NAMALWA (cell line): ENCODE results near the gene RASGRF1.
"Not testable (repeated sequence)": the region's sequence is repeated elsewhere in the genome, so short reads cannot be mapped to it uniquely, and the experiment has no call there.

ENCODE experiments used
- DNase-seq: peaks from one replicate; pipeline ENCODE4 v3.0.0-alpha.2; 2015; ENCODE audit warnings: low spot score

The RASGRF1 gene

DNA sequence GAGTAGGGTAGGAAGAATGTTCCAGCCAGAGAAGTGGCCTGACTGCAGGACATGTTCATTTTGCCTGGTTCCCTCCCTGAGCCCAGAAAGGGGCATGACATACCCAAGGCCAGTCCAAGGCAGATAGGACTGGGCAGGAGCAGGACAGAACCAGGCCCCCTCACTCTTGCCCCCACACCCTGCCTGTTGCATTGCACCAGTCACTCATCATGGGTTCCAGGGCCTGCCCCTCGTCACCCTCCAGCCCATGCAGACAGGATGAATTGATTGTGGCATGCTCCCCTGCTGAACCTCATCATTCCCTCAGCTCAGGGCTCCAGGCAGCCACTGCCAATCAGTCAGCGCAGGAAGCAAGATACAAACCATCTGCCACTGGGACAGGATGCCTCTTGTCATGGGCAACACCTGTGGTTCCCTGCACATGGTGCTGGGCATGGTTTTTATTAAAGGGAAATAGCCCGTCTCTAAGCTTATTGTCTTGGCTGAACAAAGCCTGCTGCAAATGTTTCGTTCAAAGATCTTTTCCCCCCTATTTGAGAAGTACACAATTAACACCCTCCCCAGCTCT lies 48.9 kb downstream of the RASGRF1 start:
- DNase-seq, result no peak

DNA sequence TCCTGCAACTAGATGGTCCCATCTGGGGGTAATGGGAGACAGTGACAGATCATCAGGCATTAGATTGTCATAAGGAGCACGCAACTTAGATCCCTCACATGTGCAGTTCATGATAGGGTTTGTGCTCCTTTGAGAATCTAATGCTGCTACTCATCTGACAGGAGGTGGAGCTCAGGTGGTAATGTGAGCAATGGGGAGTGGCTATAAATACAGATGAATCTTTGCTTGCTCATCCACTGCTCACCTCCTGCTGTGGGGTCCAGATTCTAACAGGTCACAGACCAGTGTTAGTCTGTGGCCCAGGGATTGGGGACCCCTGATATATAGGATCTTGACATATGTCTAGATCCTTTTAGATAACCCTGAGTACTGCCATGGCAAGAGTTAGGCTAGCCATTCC lies 52.7 kb downstream of the RASGRF1 start:
- no peak for DNase-seq

DNA sequence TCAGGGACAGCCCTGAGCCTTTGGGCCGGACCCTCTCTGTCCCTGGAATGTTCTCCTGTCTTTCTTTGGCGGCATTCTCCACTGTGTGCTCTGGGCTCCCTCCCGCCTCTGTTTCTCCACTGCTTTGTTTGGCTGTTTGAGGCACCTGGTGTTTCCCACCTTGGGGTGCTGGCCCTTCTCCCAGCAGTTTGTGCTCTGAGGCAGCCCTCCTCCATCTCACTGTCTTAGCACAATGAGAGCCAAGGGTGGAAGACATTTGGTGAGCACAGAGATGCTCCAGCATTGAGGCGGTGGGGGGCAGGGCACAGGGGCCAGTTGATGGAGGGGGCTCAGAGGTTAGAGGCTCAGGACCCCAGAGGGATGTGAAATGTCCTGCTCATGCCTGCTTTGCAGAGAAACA lies 54.3 kb downstream of the RASGRF1 start:
- no peak for DNase-seq

DNA sequence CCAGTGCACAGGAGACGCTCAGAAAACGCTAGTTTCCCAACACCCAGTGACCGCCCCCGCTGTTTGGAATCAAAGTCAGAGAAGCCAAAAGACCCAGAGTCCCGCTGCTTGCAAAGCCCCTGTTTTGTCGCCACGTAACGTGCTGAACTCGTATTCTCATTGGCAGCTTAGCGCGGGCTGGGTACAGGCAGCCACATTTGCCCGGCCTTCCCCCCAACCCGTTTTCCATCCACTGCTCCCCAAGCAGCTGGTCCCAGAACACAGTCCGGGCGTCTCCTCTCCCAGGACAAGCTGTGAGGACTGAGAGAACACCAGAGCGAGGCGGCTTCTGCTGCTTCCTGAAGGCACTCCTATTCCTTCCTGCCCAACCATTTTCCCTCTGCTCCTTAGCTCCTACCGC lies 54.8 kb downstream of the RASGRF1 start:
- no peak for DNase-seq

DNA sequence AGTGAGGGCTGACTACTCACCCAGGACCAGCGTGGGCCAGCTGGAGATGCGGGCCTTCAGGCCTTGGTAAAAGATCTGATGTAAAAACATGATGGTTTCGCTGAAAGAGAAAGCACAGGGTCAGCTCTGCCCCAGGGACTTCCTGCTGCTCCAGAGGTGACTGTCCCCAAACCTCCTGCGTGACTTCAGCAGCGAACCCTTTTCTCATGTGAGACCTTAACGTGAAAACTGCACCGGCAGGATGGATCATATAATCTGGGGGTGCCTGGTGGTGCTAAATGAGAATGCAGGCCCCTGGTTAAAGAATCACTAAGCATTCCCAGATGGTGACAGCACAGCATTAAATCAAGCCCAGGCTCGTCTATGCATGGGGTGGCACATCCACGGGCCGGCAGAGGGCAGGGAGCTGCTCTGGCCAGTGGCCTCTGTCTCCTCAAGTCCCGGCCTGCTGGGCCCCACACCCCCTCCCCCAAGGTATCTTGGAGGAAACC lies 55.4 kb downstream of the RASGRF1 start:
- no peak for DNase-seq

DNA sequence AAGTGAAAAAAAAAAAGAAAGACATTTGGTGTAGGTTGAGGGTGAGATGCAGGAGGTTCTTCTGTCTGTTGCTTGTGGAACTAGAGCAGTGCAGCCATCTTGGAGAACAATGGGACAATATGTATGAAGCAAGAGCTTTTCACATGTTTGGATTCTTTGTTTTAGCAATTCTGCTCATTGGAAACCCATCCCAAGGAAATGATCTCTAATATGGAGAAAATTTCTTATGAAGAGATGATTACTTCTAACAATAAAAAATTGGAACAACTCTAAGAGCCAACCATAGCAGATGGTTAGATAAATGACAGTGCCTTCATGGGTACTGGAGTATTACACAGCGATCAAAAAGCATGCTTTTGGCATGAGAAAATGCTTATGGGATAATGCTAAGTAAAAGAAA lies 56.3 kb downstream of the RASGRF1 start:
- no peak for DNase-seq

DNA sequence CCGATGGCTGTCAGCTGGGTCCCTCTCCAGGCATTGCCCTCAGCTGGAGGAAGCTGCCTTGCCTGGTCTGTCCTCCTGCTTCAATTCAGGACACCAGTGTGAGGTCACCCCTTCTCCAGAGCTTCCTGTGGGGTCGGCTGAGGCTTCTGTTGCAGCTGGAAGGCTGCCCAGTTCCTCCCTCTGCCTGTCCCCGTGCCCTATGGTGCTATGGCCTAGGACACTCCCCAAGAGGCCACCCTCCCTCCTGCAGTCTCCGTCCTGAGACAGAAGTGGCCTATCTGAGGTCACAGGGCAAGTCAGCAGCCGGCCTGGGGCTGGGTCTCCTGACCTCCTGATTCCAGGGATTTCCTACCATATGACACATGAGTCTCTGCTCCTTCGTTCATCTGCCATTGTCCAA lies 57.9 kb downstream of the RASGRF1 start:
- DNase-seq, result no peak

DNA sequence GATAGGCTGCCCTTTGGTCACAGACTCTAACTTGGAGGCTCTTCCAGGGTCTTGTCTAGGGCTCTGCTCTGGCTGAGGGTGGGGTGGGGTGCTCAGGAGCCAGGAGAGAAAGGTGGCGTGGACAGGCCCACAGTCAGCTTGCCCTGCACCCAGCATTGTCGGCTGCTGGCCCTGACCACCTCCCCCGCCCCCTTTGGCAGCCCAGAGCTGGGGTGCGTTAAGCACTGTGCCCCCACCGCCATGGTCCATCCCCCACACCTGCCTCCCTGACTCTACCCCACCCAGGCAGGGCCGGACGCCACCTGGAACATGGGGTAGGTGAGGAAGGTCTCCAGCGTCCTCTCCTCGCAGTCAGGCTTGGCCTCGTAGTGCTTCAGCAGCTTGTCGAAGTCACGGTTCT lies 58.8 kb downstream of the RASGRF1 start:
- DNase-seq, result no peak

DNA sequence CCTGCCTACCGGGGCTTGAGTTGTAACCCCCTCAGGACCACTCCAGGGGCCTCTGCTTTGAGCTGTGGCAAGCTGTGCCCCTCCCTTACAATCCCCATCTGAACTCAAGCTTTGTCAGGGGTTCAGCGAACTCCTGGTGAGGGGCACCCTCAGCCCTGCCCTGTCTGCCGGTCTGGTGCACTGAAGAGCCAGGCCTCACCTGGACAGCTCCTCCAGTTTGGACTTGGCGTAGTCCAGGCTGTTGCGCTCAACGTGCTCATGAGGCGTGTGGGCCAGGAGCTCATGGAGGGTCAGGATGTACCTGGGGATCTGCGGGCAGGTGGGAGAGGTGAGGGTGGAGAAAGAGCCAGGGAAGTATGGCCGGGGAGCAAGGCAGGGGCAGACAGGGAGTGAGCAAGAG lies 59.4 kb downstream of the RASGRF1 start:
- no peak for DNase-seq

DNA sequence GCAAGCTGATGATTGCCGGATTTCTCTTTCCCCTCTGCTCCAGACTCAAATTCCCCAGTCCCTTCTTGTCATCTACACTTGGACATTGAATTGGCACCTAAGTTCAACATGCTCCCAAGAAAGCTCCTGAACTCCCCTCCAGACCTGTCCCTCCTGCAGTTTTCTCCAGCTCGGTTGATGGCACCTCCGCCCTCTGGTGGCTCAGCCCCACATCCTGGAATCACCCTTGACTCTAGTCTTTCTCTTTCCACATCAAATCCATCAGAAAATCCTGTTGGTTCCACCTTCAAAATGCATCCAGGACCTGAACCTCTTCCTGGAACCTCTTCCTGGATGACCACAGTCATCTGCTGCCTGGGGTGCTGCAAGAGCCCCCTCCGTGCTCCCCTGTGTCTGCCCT lies 60.1 kb downstream of the RASGRF1 start:
- no peak for DNase-seq

DNA sequence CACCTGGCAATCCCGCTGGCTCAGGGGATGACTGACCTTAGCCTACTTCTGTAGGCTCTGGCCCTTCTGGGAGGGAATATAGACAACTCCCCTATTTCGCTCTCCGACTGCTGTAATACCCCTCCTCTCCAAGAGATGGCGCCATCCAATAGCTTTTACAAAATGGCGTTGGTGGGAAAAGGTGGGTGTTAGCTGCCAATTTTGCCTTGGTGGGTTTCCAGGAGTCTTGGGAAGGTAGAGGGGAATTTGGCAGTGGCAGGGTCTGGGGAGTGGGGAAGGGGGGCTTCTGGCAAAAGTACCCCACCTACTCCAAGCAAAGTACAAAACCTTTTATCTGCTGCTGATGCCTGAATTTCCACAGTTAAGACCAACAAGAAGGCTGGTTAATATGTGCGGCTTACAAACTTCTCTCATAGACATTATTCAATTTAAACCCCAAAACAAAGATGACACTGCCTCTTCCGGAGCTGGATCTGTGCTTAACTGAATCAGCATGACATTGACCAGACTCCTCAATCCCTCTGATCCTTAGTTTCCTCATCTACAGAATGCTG lies 62.1 kb downstream of the RASGRF1 start:
- DNase-seq, result peak; percentile 80

DNA sequence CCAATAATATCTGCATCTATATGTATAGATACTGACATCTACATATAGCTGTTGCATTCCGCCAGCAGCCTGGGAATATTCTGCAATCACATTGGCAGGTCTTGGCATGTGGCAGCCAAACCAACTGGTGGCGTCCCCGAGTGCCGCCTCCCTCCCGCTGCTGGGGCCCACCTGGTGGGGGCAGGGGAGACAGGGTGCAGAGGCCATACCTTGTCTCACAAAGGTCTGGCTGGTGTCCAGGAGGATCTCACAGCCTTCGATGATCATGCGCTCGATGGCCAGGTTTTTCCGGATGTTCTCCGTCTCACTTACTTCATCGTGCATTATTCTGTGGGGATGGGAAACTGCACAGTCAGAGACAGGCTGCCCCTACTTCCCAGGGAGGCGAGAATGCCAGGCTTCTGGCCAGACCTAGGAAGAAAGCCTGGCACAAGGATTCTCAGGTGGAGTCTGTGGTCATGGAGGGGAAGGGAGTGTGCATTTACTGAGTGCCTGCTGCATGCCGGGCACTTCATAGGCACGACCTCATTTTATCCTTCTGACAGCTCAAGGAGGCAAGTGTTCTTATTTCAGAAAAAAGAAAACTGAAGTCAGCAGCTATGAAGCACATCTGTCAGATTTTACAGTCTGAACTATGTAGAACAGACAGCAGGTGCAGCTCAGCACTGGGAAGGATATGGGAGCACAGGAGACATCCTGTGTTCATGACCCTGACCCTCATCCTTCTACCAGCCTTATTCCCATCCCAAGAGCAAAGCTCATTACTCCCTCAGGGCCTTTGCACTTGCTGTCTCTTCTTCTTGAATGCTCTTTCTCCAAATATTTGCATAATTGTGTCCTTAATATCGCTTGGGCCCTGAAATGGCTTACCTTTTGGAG lies 62.8 kb downstream of the RASGRF1 start:
- DNase-seq, result no peak

DNA sequence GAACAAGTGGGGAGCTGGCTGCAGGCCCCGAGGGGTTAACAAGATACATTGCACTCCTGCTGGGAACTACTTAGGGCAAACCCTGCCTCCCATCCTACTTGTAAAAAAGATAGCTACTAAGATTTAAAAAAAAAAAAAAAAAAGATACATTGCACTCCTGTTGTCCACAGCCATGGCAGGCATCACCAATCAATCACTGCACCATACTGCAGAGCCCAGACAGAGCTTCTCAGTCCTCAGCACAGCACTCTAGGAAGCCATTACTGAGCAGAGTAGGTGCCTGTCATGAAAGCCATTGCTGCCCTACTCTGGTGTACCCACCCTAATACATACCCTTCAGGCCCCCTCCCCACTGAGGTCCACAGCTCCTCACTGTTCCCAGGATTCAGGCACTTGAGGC lies 64.8 kb downstream of the RASGRF1 start:
- DNase-seq, result no peak

DNA sequence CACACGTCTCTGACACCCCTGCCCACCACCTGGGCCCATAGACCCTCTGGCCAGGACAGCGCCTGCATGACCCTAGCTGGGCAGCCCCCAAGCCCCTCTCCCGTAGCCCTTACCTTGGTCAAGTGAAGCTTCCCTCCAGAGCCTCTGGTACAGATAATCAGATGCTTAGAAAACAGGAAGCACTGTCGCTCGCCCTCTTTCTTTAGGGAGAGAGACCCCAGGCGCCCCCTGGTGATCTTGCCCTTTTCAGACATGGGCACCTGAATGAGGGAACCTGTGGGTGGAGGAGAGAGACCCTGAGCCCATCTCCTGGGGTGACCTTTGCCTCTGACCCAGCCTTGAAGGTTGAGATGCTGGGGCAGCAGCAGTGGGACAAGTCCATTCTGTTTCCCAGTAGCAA lies 65.4 kb downstream of the RASGRF1 start:
- DNase-seq, result peak; percentile 68

DNA sequence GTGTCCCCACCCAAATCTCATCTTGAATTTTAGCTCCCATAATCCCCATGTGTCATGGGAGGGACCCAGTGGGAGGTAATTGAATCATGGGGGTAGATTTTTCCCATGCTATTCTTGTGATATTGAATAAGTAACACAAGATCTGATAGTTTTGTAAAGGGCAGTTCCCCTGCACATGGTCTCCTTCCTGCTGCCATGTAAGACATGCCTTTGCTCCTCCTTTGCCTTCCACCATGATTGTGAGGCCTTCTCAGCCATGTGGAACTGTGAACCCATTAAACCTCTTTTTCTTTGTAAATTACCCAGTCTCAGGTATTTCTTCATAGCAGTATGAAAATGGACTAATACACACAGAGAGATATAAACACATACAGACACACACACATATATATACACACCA lies 66.1 kb downstream of the RASGRF1 start:
- not testable (repeated sequence) for DNase-seq

DNA sequence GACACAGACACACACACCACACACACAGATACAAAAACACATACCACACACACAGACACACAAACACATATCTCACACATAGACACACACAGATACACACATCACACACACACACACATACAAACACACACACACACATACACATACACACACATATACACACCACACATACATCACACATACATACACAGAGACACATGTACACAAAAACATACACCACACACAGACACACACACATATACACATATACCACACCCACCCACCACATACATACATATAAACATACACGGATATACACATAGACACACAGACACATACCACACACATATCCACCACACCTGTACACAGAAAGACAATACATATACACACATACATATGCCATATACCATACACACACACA lies 66.7 kb downstream of the RASGRF1 start:
- DNase-seq, result no peak

DNA sequence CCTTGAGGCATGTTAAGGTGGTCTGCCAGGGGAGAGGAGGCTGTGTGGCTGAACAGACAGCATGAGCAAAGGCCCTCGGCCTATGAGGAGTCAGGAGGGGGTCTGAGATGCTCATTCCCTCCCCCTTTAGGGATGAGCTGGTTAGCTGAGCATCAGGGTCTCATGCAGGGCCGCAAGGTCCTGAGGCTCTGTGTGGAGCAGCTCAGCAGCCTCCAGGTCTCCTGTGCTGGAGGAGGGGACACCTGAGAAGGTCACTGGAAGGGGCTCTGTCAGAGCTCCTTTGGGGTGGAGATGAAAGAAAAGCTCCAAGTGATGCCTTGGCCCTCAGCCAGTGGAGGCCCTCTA lies 67.1 kb downstream of the RASGRF1 start:
- DNase-seq, result no peak

DNA sequence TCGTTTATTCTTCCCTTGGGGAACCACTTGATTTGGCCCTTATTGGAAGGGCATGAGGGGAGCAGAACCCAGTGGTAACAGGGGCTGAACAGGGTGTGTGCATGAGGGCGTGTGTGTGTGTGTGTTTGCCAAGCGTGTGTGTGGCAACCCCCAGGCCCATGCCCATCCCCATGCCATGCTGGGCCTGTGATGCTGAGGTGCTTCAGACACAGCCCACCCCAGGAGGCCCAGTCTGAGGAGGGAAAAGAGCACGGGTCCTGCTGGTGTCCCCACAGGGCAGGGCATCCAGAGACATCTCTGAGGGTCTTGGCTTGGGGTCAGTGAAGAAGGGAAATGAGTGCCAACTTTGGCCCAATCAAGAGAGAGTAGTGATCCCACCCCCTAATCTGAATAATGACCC lies 71.6 kb downstream of the RASGRF1 start:
- no peak for DNase-seq

DNA sequence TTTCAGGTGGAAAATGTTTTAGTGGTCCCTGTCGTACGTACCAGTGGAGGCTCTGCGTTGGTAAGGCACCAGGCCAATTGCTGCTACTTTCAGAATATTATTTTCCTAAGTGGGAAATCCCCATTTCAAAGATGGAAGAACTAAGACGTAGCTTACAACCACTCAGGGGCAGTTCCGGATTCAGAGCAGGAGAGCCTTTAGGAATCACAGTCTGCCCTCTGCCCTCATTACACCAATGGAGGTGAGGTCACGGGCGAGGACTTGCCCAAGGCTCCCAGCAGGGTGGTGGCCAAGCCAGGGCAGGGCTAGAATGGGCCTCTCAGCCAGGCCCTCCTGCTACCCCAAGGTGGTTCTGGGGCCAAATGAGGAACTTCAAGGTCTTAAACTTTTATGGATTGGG lies 72.6 kb downstream of the RASGRF1 start:
- DNase-seq, result no peak

DNA sequence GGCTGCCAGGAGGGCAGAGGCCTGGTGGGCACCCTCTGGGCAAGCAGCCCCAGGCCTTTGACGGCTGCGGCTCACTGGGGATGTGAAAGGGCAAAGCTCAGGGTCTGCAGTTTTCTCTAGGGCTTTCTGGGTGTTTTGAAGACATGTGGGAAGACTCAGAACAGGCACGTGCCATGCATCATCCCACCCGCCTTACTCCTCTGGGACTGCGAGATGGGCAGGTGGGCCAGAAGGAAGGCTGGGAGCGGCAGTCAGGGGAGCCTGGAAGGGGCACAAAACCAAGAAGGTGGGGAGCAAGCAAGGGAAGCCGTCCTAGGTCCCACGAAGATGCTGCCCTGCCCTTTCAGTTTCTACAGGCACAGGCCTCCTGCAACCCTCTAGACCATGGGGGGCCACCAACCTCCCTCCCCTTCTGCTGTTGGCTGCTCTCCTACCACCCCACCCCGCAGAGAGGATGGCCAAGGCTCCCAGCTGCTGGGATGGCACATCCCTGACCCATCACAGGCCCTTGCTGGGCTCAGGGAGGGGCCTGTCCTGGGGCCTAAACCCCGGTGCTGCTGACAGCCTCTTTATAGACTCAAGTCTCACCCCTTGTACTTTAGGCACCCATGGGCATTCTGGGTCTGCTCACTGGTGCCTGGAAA lies 73.9 kb downstream of the RASGRF1 start:
- DNase-seq, result no peak

DNA sequence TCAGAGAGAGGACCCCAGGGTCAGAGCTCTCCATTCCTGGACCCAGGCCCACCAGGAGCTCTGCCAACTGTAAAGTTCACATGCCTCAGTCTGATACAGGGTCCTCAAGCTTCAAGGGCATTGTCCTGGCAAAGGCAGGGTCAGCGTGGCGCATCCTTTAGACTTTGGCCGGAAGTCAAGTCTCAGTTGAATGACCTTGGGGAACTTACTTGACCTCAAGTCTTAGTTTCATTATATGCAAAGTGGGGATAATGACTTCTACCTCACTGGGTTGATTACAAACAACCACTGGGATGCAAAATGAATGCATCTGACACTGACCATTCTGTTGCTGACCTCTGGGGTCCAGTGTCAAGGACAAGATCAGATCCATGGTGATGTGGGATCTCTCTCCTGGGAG lies 75.2 kb downstream of the RASGRF1 start:
- no peak for DNase-seq

DNA sequence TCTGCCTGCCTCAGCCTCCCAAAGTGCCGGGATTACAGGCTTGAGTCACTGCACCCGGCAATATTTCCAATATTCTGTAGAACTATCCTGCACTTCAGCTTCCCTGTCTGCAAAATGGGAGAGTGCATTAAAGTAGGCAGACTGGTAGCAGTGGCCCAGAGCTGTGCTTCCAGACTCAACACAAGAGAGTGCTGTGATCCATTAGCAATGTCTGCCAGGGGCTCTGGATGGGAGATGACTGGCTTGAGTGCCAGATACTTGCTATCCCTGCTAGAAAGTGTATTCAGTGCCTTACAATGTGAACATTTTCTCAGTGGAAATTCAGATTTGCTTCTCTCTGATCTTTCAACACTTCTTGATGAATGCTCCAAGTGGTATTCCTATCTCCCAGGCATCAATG lies 80.3 kb downstream of the RASGRF1 start:
- no peak for DNase-seq

DNA sequence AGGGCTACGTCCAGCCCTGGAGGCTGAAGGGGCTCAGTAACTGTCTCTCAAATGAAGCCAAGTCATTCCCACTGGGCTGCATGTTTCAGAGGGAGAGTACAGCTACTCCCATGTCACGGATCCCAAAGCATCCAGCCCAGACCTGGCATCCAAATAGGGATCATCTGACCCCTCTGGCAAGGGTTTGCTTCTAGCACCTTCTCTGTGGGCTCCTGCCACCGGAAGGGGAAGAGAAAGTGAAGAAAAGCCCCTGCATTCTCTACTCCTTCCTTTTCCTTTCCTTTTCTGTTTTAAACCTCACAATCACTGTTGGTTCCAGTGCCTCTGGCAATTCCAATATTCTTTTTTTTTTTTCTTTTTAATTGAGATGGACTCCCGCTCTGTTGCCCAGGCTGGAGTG lies 81.2 kb downstream of the RASGRF1 start:
- DNase-seq, result no peak
